Keratinocyte (primary cell): Measurements from ENCODE around the gene GPLD1. TPM values are rescaled to one million over a fixed set of nuclear protein-coding genes. Genes with fewer than 3 reads are reported as not detected.
"Not testable (repeated sequence)": the region's sequence is repeated elsewhere in the genome, so short reads cannot be mapped to it uniquely, and the experiment has no call there.

Source experiments
- DNase-seq: peaks from one replicate; pipeline ENCODE4 v3.0.0-alpha.2; 2011; ENCODE audit warnings: low read depth, missing footprints, low spot score
- FAIRE-seq: peaks from 2 replicates; lab custom pipeline; 2011; peaks lifted over from hg19 to GRCh38; lab: Jason Lieb, UNC
- H2AFZ ChIP-seq: 2 replicates; pipeline ENCODE4 v1.6.0; 2012; ENCODE audit warnings: low read length, control low read depth, inconsistent platforms; ENCODE audit not compliant: control insufficient read depth
- H3K27ac ChIP-seq: 2 replicates; pipeline ENCODE4 v1.5.1; 2011; ENCODE audit warnings: low read length; ENCODE audit not compliant: control insufficient read depth, insufficient read depth
- H3K27me3 ChIP-seq: 3 replicates; pipeline ENCODE4 v1.6.0; 2011; ENCODE audit warnings: low read length; ENCODE audit not compliant: control insufficient read depth, insufficient read depth; ENCODE audit errors: extremely low read depth
- H3K36me3 ChIP-seq, 2 experiments: 2 replicates in 1 of 2; 3 replicates in 1 of 2; pipeline ENCODE4 v1.5.1; 2011; ENCODE audit warnings: low read length in 2 of 2, mild to moderate bottlenecking in 1 of 2; ENCODE audit not compliant: control insufficient read depth in 2 of 2, insufficient read depth in 2 of 2; ENCODE audit errors: extremely low read depth in 1 of 2
- H3K4me1 ChIP-seq: 3 replicates; pipeline ENCODE4 v1.5.1; 2011; ENCODE audit warnings: low read length; ENCODE audit not compliant: control insufficient read depth, insufficient read depth; ENCODE audit errors: extremely low read depth
- H3K4me2 ChIP-seq: 3 replicates; pipeline ENCODE4 v1.6.0; 2011; ENCODE audit warnings: low read depth, low read length; ENCODE audit not compliant: control insufficient read depth, insufficient read depth; ENCODE audit errors: extremely low read depth
- H3K4me3 ChIP-seq, 3 experiments: fragments of 200-600 bp in 1 of 3; sonication (generic) in 1 of 3; 2 replicates in 2 of 3; 3 replicates in 1 of 3; pipeline ENCODE4 v1.5.1; 2011 to 2016; ENCODE audit warnings: low read length in 3 of 3, mild to moderate bottlenecking in 3 of 3, control low read depth in 2 of 3, inconsistent platforms in 1 of 3, low read depth in 1 of 3, mixed read lengths in 1 of 3, mixed run types in 1 of 3, moderate library complexity in 1 of 3; ENCODE audit not compliant: control insufficient read depth in 2 of 3, insufficient read depth in 2 of 3; ENCODE audit errors: extremely low read depth in 1 of 3
- H3K79me2 ChIP-seq: 2 replicates; pipeline ENCODE4 v1.6.0; 2012; ENCODE audit warnings: low read length; ENCODE audit not compliant: control insufficient read depth, insufficient read depth
- H3K9ac ChIP-seq: 3 replicates; pipeline ENCODE4 v1.6.0; 2011; ENCODE audit warnings: low read length; ENCODE audit not compliant: control insufficient read depth, insufficient read depth; ENCODE audit errors: extremely low read depth
- H3K9me1 ChIP-seq: 3 replicates; pipeline ENCODE4 v1.6.0; 2011; ENCODE audit warnings: low read length; ENCODE audit not compliant: control insufficient read depth, insufficient read depth; ENCODE audit errors: extremely low read depth
- H3K9me3 ChIP-seq: 2 replicates; pipeline ENCODE4 v1.5.1; 2012; ENCODE audit warnings: low read depth, low read length; ENCODE audit not compliant: control insufficient read depth
- H4K20me1 ChIP-seq: 3 replicates; pipeline ENCODE4 v1.6.0; 2011; ENCODE audit warnings: low read length; ENCODE audit not compliant: control insufficient read depth, insufficient read depth; ENCODE audit errors: extremely low read depth
- EZH2 ChIP-seq: IDR thresholded peaks from one replicate; pipeline ENCODE4 v1.6.1; 2012; ENCODE audit warnings: inconsistent platforms, mild to moderate bottlenecking, low read length, moderate library complexity
- dilution Hi-C: fragments of 300-500 bp; cut with MboI; formaldehyde crosslinking; loops from one replicate; pipeline ENCODE4 v1.7.0; 2020; ENCODE audit warnings: low sequenced_read_pairs; ENCODE audit not compliant: extremely low pct_ligation_motif_present
- polyA plus RNA-seq, 5 experiments: library from polyadenylated mRNA; depleted of rRNA in 3 of 5; stranded (reverse) in 3 of 5; stranded (forward) in 1 of 5; unstranded in 1 of 5; fragments of >200 nt; gene quantifications; 1 replicate in 1 of 5; 2 replicates in 3 of 5; 3 replicates in 1 of 5; pipeline versions ENCODE4 v1.2.1 to v1.2.3, GENCODE V29; 2011 to 2012; ENCODE audit warnings: missing spikeins in 2 of 5, low read depth in 1 of 5, low replicate concordance in 1 of 5
- TF ChIP-seq, protein P1 (sequence below), 3 experiments: IDR thresholded peaks in 1 of 3; conservative IDR thresholded peaks in 1 of 3; optimal IDR thresholded peaks in 1 of 3; 2 replicates in 2 of 3; 3 replicates in 1 of 3; pipeline versions ENCODE3 to v1.5.1; 2011; ENCODE audit warnings: low read length in 3 of 3, mild to moderate bottlenecking in 3 of 3, moderate library complexity in 2 of 3, control low read depth in 1 of 3, inconsistent platforms in 1 of 3; ENCODE audit not compliant: insufficient read depth in 2 of 3; ENCODE audit errors: extremely low read depth in 1 of 3

The GPLD1 gene
- polyA plus RNA-seq, 1 donor (not counting 4 experiments of a cell fraction or from before 2014, with no cell fraction given): 0.07 TPM

DNA sequence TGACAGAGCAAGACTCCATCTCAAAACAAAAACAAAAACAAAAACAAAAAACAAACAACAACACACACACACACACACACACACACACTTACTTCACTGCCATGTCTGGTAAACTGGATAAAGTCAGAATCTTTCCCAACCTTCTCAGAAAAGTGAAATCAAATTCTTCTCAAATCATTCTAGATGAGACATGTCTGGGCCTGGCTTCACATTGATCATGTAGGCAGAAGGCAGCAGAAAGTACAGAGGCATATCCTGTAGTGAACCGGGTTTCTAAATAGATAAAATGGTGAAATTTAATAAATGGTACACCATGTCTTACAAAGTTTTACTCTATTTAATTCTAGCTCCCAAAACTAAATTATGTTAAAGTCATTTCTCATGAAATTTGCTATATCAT is 101.6 kb downstream of the GPLD1 start:
- H2AFZ ChIP-seq: peak overlapping the region; percentile 42
- peak overlapping the region; percentile 56 for H3K4me2 ChIP-seq
- no peaks in the 10 kb centered on the region for H3K36me3 ChIP-seq
- H4K20me1 ChIP-seq: no peaks in the 10 kb centered on the region
- DNase-seq (no peak), FAIRE-seq (peak; percentile 29)
- no peak overlapping the region for H3K27ac ChIP-seq
- no peak overlapping the region for H3K4me3 ChIP-seq
- H3K9ac ChIP-seq: no peak overlapping the region
- H3K9me3 ChIP-seq: no peaks in the 10 kb centered on the region
- dilution Hi-C loops: loop anchor here (25.0 kb wide), 1 partner anchor 101 kb away; no protein-coding TSS in a partner anchor
- no peaks in the 10 kb centered on the region for H3K9me1 ChIP-seq
- no peak for TF ChIP-seq EZH2
- TF ChIP-seq, protein P1, sequence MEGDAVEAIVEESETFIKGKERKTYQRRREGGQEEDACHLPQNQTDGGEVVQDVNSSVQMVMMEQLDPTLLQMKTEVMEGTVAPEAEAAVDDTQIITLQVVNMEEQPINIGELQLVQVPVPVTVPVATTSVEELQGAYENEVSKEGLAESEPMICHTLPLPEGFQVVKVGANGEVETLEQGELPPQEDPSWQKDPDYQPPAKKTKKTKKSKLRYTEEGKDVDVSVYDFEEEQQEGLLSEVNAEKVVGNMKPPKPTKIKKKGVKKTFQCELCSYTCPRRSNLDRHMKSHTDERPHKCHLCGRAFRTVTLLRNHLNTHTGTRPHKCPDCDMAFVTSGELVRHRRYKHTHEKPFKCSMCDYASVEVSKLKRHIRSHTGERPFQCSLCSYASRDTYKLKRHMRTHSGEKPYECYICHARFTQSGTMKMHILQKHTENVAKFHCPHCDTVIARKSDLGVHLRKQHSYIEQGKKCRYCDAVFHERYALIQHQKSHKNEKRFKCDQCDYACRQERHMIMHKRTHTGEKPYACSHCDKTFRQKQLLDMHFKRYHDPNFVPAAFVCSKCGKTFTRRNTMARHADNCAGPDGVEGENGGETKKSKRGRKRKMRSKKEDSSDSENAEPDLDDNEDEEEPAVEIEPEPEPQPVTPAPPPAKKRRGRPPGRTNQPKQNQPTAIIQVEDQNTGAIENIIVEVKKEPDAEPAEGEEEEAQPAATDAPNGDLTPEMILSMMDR (optimal IDR thresholded peaks at IDR 0.05 in 1 of 3, IDR thresholded peaks at IDR 0.05 in 1 of 3, conservative IDR thresholded peaks at IDR 0.05 in 1 of 3; ENCODE audit: extremely low read depth in 1 of 3, insufficient read depth in 2 of 3, low read length in 3 of 3): no peak
- H3K27me3 ChIP-seq: no peaks in the 10 kb centered on the region
- H3K79me2 ChIP-seq: no peaks in the 10 kb centered on the region
- H3K4me1 ChIP-seq: peaks cover 6% of the 10 kb centered on the region

DNA sequence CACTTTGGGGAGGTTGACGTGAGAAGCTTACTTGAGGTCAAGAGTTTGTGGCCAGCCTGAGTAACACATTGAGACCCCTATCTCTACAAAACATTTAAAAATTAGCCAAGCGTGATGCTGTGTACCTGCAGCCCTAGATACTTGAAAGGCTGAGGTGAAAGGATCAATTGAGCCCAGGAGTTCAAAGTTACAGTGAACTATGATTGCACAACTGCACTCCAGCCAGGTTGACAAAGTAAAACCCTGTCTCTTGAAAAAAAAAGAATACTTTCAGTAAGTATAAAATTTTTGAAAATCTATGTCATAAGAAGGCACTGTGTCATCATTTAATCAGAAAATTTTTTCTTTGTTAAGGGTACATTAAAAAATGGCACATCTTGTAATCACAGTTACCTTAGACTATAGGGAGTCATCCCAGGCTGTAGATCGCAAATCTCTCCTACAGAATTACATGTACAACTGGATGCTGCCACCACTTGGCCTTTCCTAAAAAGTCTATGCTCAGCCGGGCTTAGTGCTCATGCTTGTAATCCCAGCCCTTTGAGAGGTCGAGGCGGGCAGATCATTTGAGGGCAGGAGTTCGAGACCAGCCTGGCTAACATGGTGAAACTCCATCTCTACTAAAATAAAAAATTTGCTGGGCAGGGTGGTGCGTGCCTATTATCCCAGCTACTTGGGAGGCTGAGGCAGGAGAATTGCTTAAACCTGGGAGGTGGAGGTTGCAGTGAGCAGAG is 103.7 kb downstream of the GPLD1 start:
- Histone ChIP-seq H3K79me2 (no peaks in the 10 kb centered on the region), H3K9me1 (no peaks in the 10 kb centered on the region), H3K9me3 (no peaks in the 10 kb centered on the region), H3K27ac (no peak overlapping the region), H3K4me2 (no peak overlapping the region), H3K27me3 (no peaks in the 10 kb centered on the region), H4K20me1 (no peaks in the 10 kb centered on the region), H3K4me1 (peaks cover 6% of the 10 kb centered on the region), H3K4me3 (no peak overlapping the region), H3K9ac (no peak overlapping the region), H3K36me3 (no peaks in the 10 kb centered on the region), H2AFZ (no peak overlapping the region)
- DNase-seq (no peak), FAIRE-seq (no peak)
- TF ChIP-seq, protein P1 (optimal IDR thresholded peaks at IDR 0.05 in 1 of 3, IDR thresholded peaks at IDR 0.05 in 1 of 3, conservative IDR thresholded peaks at IDR 0.05 in 1 of 3; ENCODE audit: extremely low read depth in 1 of 3, insufficient read depth in 2 of 3, low read length in 3 of 3): peak in 1 of 3 experiments; percentile 2
- TF ChIP-seq EZH2: no peak
- dilution Hi-C loops: loop anchor here (25.0 kb wide), 1 partner anchor 98 kb away; no protein-coding TSS in a partner anchor

DNA sequence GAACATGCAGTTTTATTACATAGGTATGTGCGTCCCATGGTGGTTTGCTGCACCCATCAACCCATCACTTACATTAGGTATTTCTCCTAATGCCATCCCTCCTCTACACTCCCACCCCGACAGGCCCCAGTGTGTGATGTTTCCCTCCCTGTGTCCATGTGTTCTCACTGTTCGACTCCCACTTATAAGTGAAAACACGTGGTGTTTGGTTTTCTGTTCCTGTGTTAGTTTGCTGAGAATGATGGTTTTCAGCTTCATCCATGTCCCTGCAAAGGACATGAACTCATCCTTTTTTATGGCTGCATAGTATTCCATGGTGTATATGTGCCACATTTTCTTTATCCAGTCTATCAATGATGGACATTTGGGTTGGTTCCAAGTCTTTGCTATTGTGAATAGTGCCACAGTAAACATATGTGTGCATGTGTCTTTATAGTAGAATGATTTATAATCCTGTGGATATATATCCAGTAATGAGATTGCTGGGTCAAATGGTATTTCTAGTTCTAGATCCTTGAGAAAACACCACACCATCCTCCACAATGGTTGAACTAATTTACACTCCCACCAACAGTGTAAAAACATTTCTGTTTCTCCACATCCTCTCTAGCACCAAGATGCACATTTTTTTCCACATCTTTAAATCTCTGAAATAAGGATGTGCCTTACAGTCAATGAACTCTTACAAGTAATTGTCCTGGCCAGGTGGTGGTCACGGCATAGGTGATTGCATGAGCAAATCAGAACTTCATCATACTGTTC is 104.8 kb downstream of the GPLD1 start:
- H3K4me1 ChIP-seq, H3K36me3 ChIP-seq, H3K4me3 ChIP-seq, H4K20me1 ChIP-seq, H2AFZ ChIP-seq, H3K4me2 ChIP-seq, H3K9ac ChIP-seq, FAIRE-seq, H3K79me2 ChIP-seq, H3K27me3 ChIP-seq, H3K9me3 ChIP-seq, H3K9me1 ChIP-seq, DNase-seq, H3K27ac ChIP-seq: not testable (repeated sequence)
- dilution Hi-C loops: loop anchor here (25.0 kb wide), 1 partner anchor 97 kb away; no protein-coding TSS in a partner anchor
